Heart left ventricle (tissue), 13 donors: Measurements from ENCODE around the gene UGP2.

ENCODE experiments used
- POLR2A ChIP-seq, 2 donors: fragments of 450-650 bp; IDR thresholded peaks; one replicate each; pipeline ENCODE4 v1.6.1; 2017; ENCODE audit warnings: antibody characterized with exemption in 2 of 2, mild to moderate bottlenecking in 2 of 2, moderate library complexity in 2 of 2
- TF ChIP-seq, protein P1 (sequence below), 12 donors: fragments of 200-600 bp; sonication (generic) in 4 of 12; IDR thresholded peaks; one replicate each; pipeline versions ENCODE4 v1.5.0 to v1.8.0; 2018 to 2022; ENCODE audit warnings: antibody characterized with exemption in 12 of 12, mild to moderate bottlenecking in 5 of 12
- donor health status: ischemic (EF 13 %, LVEDD 7.1; RV severe dilation, severe dysfunction).
- donor health status: DM: no; HTN: yes; CAD: no.
- donor health status: DM: no; HTN: no; CAD: no.
- donor health status: ischemic (EF 25% LVEDD 6.9; RV normal size, moderate dysfunction).
- donor health status: ischemic (EF 25% LVEDD 5.7; RV mildly dilated, moderate dysfunction).
- donor health status: ischemic (EF 35%, LVEDD 5.7; RV mildly dilated, moderate dysfunction).
- donor health status: nonischemic (EF 11% LVEDD 7.7; RV severe dilation, severe dysfunction).
- donor health status: DM: yes; HTN: yes; CAD: no.
- donor health status: PGD.
- donor health status: ischemic (EF 29% LVEDD 5.4; RV normal size, mild dysfunction).
- donor health status: nonischemic (EF 23%, LVEDD 6.1; RV moderate dilation, normal function).

DNA sequence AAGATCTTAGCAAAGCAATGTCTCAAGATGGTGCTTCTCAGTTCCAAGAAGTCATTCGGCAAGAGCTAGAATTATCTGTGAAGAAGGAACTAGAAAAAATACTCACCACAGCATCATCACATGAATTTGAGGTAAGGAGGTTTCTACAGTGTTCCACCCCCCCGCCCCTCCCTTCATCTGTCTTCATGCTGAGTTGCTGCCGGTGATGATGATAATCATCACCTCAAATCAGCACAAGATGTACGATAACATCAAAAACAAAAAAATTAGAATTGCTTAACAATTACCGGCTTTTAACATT lies 14.6 kb downstream of the UGP2 start:
- TF ChIP-seq, protein P1, sequence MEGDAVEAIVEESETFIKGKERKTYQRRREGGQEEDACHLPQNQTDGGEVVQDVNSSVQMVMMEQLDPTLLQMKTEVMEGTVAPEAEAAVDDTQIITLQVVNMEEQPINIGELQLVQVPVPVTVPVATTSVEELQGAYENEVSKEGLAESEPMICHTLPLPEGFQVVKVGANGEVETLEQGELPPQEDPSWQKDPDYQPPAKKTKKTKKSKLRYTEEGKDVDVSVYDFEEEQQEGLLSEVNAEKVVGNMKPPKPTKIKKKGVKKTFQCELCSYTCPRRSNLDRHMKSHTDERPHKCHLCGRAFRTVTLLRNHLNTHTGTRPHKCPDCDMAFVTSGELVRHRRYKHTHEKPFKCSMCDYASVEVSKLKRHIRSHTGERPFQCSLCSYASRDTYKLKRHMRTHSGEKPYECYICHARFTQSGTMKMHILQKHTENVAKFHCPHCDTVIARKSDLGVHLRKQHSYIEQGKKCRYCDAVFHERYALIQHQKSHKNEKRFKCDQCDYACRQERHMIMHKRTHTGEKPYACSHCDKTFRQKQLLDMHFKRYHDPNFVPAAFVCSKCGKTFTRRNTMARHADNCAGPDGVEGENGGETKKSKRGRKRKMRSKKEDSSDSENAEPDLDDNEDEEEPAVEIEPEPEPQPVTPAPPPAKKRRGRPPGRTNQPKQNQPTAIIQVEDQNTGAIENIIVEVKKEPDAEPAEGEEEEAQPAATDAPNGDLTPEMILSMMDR (IDR thresholded peaks at IDR 0.05): no peak
- TF ChIP-seq POLR2A (IDR thresholded peaks at IDR 0.05): no peak
